HepG2 (cell line): ENCODE data around the gene MYLK2. TPM values are rescaled to one million over a fixed set of nuclear protein-coding genes. Genes with fewer than 3 reads are reported as not detected.

Source experiments
- ATAC-seq: fragments of 200-7000 bp; cut with Tn5 transposase; 3 replicates; pipeline ENCODE4 v1.9.1; 2020; ENCODE audit warnings: mild to moderate bottlenecking, moderate library complexity
- BruUV-seq: library from RNA; stranded (reverse); fragments of 400-500 nt; replicated peaks from 2 replicates; lab custom pipeline; 2021; lab: Mats Ljungman, UMichigan
- CTCF ChIA-PET: fragments of 300-600 bp; formaldehyde crosslinking; extraction: SDS; loops from one replicate; lab custom pipeline; 2021; ENCODE audit warnings: low total read pairs, inconsistent platforms, low intra/inter-chr PET ratio; lab: Yijun Ruan, JAX
- POLR2A ChIA-PET: fragments of 350-600 bp; sonication (Branson Sonifier 250); formaldehyde crosslinking; loops from one replicate; lab custom pipeline; 2020; ENCODE audit warnings: antibody characterized with exemption, inconsistent platforms; lab: Yijun Ruan, JAX
- DNase-seq: peaks from one replicate; pipeline ENCODE4 v3.0.0-alpha.2; 2015; ENCODE audit warnings: low spot score
- FAIRE-seq: peaks from 3 replicates; lab custom pipeline; 2011; peaks lifted over from hg19 to GRCh38; lab: Jason Lieb, UNC
- H2AFZ ChIP-seq: one replicate; pipeline ENCODE4 v1.6.1; 2011; ENCODE audit warnings: low read length, inconsistent platforms
- H3K27ac ChIP-seq: fragments of 300-600 bp; 3 replicates; pipeline ENCODE4 v1.8.0; 2011; ENCODE audit warnings: mixed run types, mild to moderate bottlenecking, mixed read lengths, low read length, inconsistent platforms; ENCODE audit not compliant: insufficient read depth; ENCODE audit errors: extremely low read length
- H3K27me3 ChIP-seq, 2 experiments: fragments of 200-600 bp in 1 of 2; 2 replicates in 1 of 2; 3 replicates in 1 of 2; pipeline versions ENCODE4 v1.6.0 to v1.8.0; 2011; ENCODE audit warnings: low read length in 2 of 2, mild to moderate bottlenecking in 2 of 2, moderate library complexity in 2 of 2, inconsistent platforms in 1 of 2; ENCODE audit not compliant: insufficient read depth in 2 of 2, control insufficient read depth in 1 of 2
- H3K36me3 ChIP-seq, 2 experiments: fragments of 200-600 bp in 1 of 2; replicated peaks in 1 of 2; 2 replicates in 1 of 2; 3 replicates in 1 of 2; pipeline versions ENCODE4 v1.5.1 to v1.8.0; 2011; ENCODE audit warnings: low read length in 2 of 2, inconsistent platforms in 1 of 2; ENCODE audit not compliant: insufficient read depth in 2 of 2, control insufficient read depth in 1 of 2
- H3K4me1 ChIP-seq: 2 replicates; pipeline ENCODE4 v1.5.1; 2012; ENCODE audit warnings: low read length, inconsistent platforms; ENCODE audit not compliant: insufficient read depth
- H3K4me2 ChIP-seq: 2 replicates; pipeline ENCODE4 v1.6.0; 2011; ENCODE audit warnings: low read depth, low read length, inconsistent platforms
- H3K4me3 ChIP-seq, 3 experiments: fragments of 200-600 bp in 1 of 3; sonication (generic), shearing (Covaris generic) in 1 of 3; replicated peaks in 1 of 3; 2 replicates each; pipeline ENCODE4 v1.5.1; 2011 to 2016; ENCODE audit warnings: low read length in 3 of 3, inconsistent platforms in 2 of 3, low read depth in 2 of 3, mild to moderate bottlenecking in 2 of 3, control low read depth in 1 of 3, mixed read lengths in 1 of 3; ENCODE audit not compliant: insufficient read depth in 1 of 3
- H3K79me2 ChIP-seq: one replicate; pipeline ENCODE4 v1.6.1; 2011; ENCODE audit warnings: low read length, inconsistent platforms; ENCODE audit not compliant: insufficient read depth
- H3K9ac ChIP-seq: 2 replicates; pipeline ENCODE4 v1.6.0; 2011; ENCODE audit warnings: mild to moderate bottlenecking, low read depth, low read length, inconsistent platforms; ENCODE audit not compliant: insufficient read depth
- H3K9me3 ChIP-seq: 2 replicates; pipeline ENCODE4 v1.5.1; 2012; ENCODE audit warnings: mild to moderate bottlenecking, low read length
- H4K20me1 ChIP-seq: 2 replicates; pipeline ENCODE4 v1.6.0; 2011; ENCODE audit warnings: inconsistent platforms, mild to moderate bottlenecking, low read length, moderate library complexity; ENCODE audit not compliant: insufficient read depth
- AGO2 ChIP-seq: fragments of 200-400 bp; formaldehyde crosslinking; optimal IDR thresholded peaks from 2 replicates; pipeline ENCODE3; 2017; ENCODE audit warnings: mild to moderate bottlenecking, low read depth, low read length, moderate library complexity
- FOXA1 ChIP-seq, 2 experiments: fragments of 450-650 bp in 1 of 2; sonication (generic) in 1 of 2; formaldehyde crosslinking in 1 of 2; IDR thresholded peaks; 2 replicates each; pipeline versions ENCODE4 v1.4.0 to v1.6.1; 2016 to 2020; ENCODE audit warnings: missing genetic modification reagents in 1 of 2
- GMEB2 ChIP-seq: IDR thresholded peaks from 2 replicates; pipeline ENCODE4 v1.6.1; 2016; ENCODE audit warnings: missing biosample characterization, missing genetic modification reagents, low read depth
- KLF12 ChIP-seq: sonication (generic); formaldehyde crosslinking; IDR thresholded peaks from 2 replicates; pipeline ENCODE4 v1.4.0; 2020; ENCODE audit warnings: missing genetic modification reagents, borderline replicate concordance
- NFYC ChIP-seq: IDR thresholded peaks from 2 replicates; pipeline ENCODE4 v1.6.1; 2016; ENCODE audit warnings: missing genetic modification reagents, missing compliant biosample characterization
- SP1 ChIP-seq, 2 experiments: fragments of 450-650 bp in 1 of 2; sonication (generic) in 1 of 2; formaldehyde crosslinking in 1 of 2; IDR thresholded peaks; 2 replicates each; pipeline versions ENCODE4 v1.4.0 to v1.6.1; 2016 to 2020; ENCODE audit warnings: missing genetic modification reagents in 1 of 2
- TFAP4 ChIP-seq: sonication (generic); IDR thresholded peaks from 2 replicates; pipeline ENCODE4 v1.6.1; 2016; ENCODE audit warnings: low read depth, borderline replicate concordance
- THAP9 ChIP-seq: sonication (generic); formaldehyde crosslinking; IDR thresholded peaks from 2 replicates; pipeline ENCODE4; 2020; ENCODE audit warnings: missing genetic modification reagents, mild to moderate bottlenecking, borderline replicate concordance
- ZNF121 ChIP-seq: sonication (generic); formaldehyde crosslinking; IDR thresholded peaks from 2 replicates; pipeline ENCODE4 v1.5.0; 2020; ENCODE audit warnings: mild to moderate bottlenecking, missing genetic modification reagents
- ZNF20 ChIP-seq: sonication (generic); formaldehyde crosslinking; IDR thresholded peaks from 2 replicates; pipeline ENCODE4 v1.4.0; 2020; ENCODE audit warnings: mild to moderate bottlenecking, moderate library complexity, missing genetic modification reagents
- ZNF253 ChIP-seq: sonication (generic); formaldehyde crosslinking; IDR thresholded peaks from 2 replicates; pipeline ENCODE4 v1.8.0; 2022; ENCODE audit warnings: mild to moderate bottlenecking, missing genetic modification reagents, borderline replicate concordance
- ZNF362 ChIP-seq: sonication (generic); formaldehyde crosslinking; IDR thresholded peaks from 2 replicates; pipeline ENCODE4 v1.4.0; 2020; ENCODE audit warnings: missing genetic modification reagents, mild to moderate bottlenecking, borderline replicate concordance
- ZNF496 ChIP-seq: sonication (generic); formaldehyde crosslinking; IDR thresholded peaks from 2 replicates; pipeline ENCODE4 v1.8.1; 2023; ENCODE audit warnings: mild to moderate bottlenecking, moderate library complexity, missing genetic modification reagents; ENCODE audit not compliant: insufficient replicate concordance
- ZNF546 ChIP-seq: sonication (generic); formaldehyde crosslinking; conservative IDR thresholded peaks from 2 replicates; pipeline ENCODE4 v1.8.1; 2023; ENCODE audit warnings: mild to moderate bottlenecking, missing genetic modification reagents
- ZNF775 ChIP-seq: sonication (generic); formaldehyde crosslinking; IDR thresholded peaks from 2 replicates; pipeline ENCODE4 v1.4.0; 2020; ENCODE audit warnings: missing genetic modification reagents, mild to moderate bottlenecking, moderate library complexity, borderline replicate concordance
- WGBS: methylation state at CpG from one replicate; pipeline ENCODE4 v1.1.6; 2017; ENCODE audit warnings: low lambda C conversion rate; 5-methylcytosine and 5-hydroxymethylcytosine counted together
- in situ Hi-C: cut with HindIII; loops from 2 replicates; pipeline ENCODE4 v1.10.0; 2017; ENCODE audit warnings: low pct_unique_long_range_greater_than_20kb; ENCODE audit not compliant: extremely low pct_ligation_motif_present
- intact Hi-C: fragments of 100-400 bp; cut with micrococcal nuclease; formaldehyde crosslinking; loops from one replicate; pipeline ENCODE4 v1.10.0; 2022; ENCODE audit not compliant: unreplicated experiment
- polyA plus RNA-seq, 8 experiments: library from polyadenylated mRNA; depleted of rRNA in 3 of 8; stranded (reverse) in 7 of 8; unstranded in 1 of 8; fragments of >200 nt; fragmentation: Illumina TruSeq in 4 of 8; extraction: Trizol in 4 of 8; gene quantifications; 2 replicates each; pipeline versions ENCODE4 v1.2.1 to v1.2.3, GENCODE V29; 2011 to 2016; ENCODE audit warnings: low read depth in 4 of 8, missing spikeins in 1 of 8, mixed read lengths in 1 of 8; ENCODE audit not compliant: insufficient read depth in 1 of 8
- total RNA-seq, 5 experiments: library from RNA; depleted of rRNA; stranded (reverse); fragments of >200 nt; fragmentation: Illumina TruSeq; extraction: Trizol; gene quantifications; 2 replicates each; pipeline ENCODE4 v1.2.3, GENCODE V29; 2016; ENCODE audit warnings: low read depth in 1 of 5

MYLK2 gene
- total and polyA plus RNA-seq, 2 of the 13 experiments (the other 11 are each of a cell fraction or from before 2014, with no cell fraction given), result 0.27 TPM; not detected in 1

- Histone ChIP-seq H3K9ac (peak overlapping the region; percentile 53; the same call in 1 of the 2 replicates), H3K4me1 (peaks cover 15% of the 10 kb centered on the region), H2AFZ (no peak overlapping the region), H3K36me3 (no peaks in the 10 kb centered on the region), H3K27me3 (peaks cover 9 to 52% of the 10 kb centered on the region in 2 experiments; a peak in 4 of 5 replicates), H3K4me3 (peak overlapping the region; percentile 54 to 82 (median 74)), H3K27ac (no peak overlapping the region), H3K9me3 (no peaks in the 10 kb centered on the region), H3K4me2 (peak overlapping the region; percentile 96), H4K20me1 (no peaks in the 10 kb centered on the region), H3K79me2 (no peaks in the 10 kb centered on the region)
- WGBS, result 11% methylated on average over 14 of the region's 15 CpGs
- in situ Hi-C loops (no loop called here), intact Hi-C loops (no loop called here)
- POLR2A ChIA-PET, result interaction anchor here (0.9 to 1.3 kb wide), 3 partner anchors 19 to 91 kb away, joined by 3 to 5 read pairs (median 3); partner anchors contain the start of gene PDRG1
- peak; percentile 51 for FAIRE-seq
- peak; percentile 28 for ATAC-seq
- no peak for DNase-seq
- BruUV-seq, result no TSS peak
- CTCF ChIA-PET, result interaction anchor here (1.6 kb wide), 1 partner anchor 8 kb away, joined by 3 read pairs; no protein-coding TSS in a partner anchor
- TF ChIP-seq ZNF496 (CRISPR knock-in tag) (no peak), FOXA1 (IDR thresholded peaks at IDR 0.05) (no peak), FOXA1 (CRISPR knock-in tag; IDR thresholded peaks at IDR 0.05) (no peak), AGO2 (no peak), KLF12 (CRISPR knock-in tag) (0 out of 2 replicates have a peak, but pooled peaks have one; percentile 7), SP1 (IDR thresholded peaks at IDR 0.05) (no peak), SP1 (CRISPR knock-in tag; IDR thresholded peaks at IDR 0.05) (no peak), NFYC (no peak), ZNF20 (CRISPR knock-in tag) (no peak), ZNF362 (CRISPR knock-in tag) (0 out of 2 replicates have a peak, but pooled peaks have one; percentile 13), ZNF546 (CRISPR knock-in tag) (no peak), TFAP4 (no peak), ZNF253 (CRISPR knock-in tag) (no peak), ZNF121 (CRISPR knock-in tag) (no peak), ZNF775 (CRISPR knock-in tag) (no peak), THAP9 (no peak), GMEB2 (no peak)
Measured at GRCh38 chr20:31860390-31861134, 41.4 kb downstream of the MYLK2 start.
